ENCODE data around the gene SLC49A3. TPM values are rescaled to one million over a fixed set of nuclear protein-coding genes. Genes with fewer than 3 reads are reported as not detected.
"Not testable (repeated sequence)": the region's sequence is repeated elsewhere in the genome, so short reads cannot be mapped to it uniquely, and the experiment has no call there.

Gene SLC49A3
- total RNA-seq, 4 donors from 2014 or later, result 14.9 to 27.1 (median 18.3) TPM

DNA sequence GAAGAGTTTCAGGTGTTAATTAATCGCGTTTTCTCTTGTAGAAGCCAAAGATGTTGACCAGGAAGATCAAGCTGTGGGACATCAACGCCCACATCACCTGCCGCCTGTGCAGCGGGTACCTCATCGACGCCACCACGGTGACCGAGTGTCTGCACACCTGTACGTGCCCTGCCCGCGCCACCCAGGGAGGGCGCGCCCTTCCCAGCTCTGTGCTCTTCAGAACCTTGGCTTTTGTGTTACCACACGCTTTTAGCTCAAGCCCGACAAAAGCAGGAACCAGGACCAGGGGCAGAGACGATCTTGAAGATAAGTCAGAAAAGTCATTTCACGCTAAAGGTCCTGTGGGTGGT lies 44.7 kb upstream of the SLC49A3 start:
- intact Hi-C loops (cut with DNase I), result no loop called here
- Histone ChIP-seq H3K4me3 (replicated peaks in 1 of 3) (no peak overlapping the region), H3K4me1 (no peaks in the 10 kb centered on the region), H3K9me3 (no peaks in the 10 kb centered on the region), H3K36me3 (peaks cover 55 to 56% of the 10 kb centered on the region in 2 donors), H3K27ac (no peak overlapping the region), H3K27me3 (no peaks in the 10 kb centered on the region)
- WGBS, 2 donors, result 95 to 96% methylated on average over 18 of the region's 18 CpGs
- TF ChIP-seq CTCF (IDR thresholded peaks at IDR 0.05), result no peak
- TF ChIP-seq POLR2A (IDR thresholded peaks at IDR 0.05), result no peak
- DNase-seq, result no peak

GRCh38 chr4:732911-733630 lies 44.1 kb upstream of the SLC49A3 start:
- WGBS, 2 donors, result 93 to 95% methylated on average over 17 of the region's 32 CpGs
- intact Hi-C loops (cut with DNase I), result no loop called here
- H3K27ac ChIP-seq, result no peak overlapping the region
- peaks cover 53 to 55% of the 10 kb centered on the region in 2 donors for H3K36me3 ChIP-seq
- H3K4me1 ChIP-seq, result no peaks in the 10 kb centered on the region
- TF ChIP-seq POLR2A (IDR thresholded peaks at IDR 0.05) (no peak), CTCF (IDR thresholded peaks at IDR 0.05) (no peak)
- no peak overlapping the region for H3K4me3 ChIP-seq (replicated peaks in 1 of 3)
- H3K9me3 ChIP-seq, result no peaks in the 10 kb centered on the region
- no peak for DNase-seq
- no peaks in the 10 kb centered on the region for H3K27me3 ChIP-seq

GRCh38 chr4:732486-732885 lies 43.5 kb upstream of the SLC49A3 start:
- no peak for TF ChIP-seq CTCF (IDR thresholded peaks at IDR 0.05)
- no peak for TF ChIP-seq POLR2A (IDR thresholded peaks at IDR 0.05)
- Histone ChIP-seq H3K9me3 (no peaks in the 10 kb centered on the region), H3K27ac (no peak overlapping the region), H3K4me1 (no peaks in the 10 kb centered on the region), H3K36me3 (peaks cover 47 to 50% of the 10 kb centered on the region in 2 donors), H3K4me3 (replicated peaks in 1 of 3) (no peak overlapping the region), H3K27me3 (no peaks in the 10 kb centered on the region)
- intact Hi-C loops (cut with DNase I), result no loop called here
- no peak for DNase-seq
- WGBS, 2 donors, result 97 to 99% methylated on average over 15 to 16 of the region's 20 CpGs

DNA sequence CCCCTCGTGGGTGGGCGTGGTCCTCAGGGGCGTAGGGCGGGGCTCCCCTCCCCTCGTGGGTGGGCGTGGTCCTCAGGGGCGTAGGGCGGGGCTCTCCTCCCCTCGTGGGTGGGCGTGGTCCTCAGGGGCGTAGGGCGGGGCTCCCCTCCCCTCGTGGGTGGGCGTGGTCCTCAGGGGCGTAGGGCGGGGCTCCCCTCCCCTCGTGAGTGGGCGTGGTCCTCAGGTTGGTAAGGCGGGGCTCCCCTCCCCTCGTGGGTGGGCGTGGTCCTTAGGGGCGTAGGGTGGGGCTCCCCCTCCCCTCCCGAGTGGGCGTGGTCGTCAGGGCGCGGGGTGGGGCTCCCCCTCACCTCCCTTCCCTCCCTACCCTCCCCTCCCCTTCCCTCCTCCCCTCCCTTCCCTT lies 43.0 kb upstream of the SLC49A3 start:
- 71 to 80% methylated on average over 1 to 5 of the region's 27 CpGs for WGBS, 2 donors
- H3K4me1 ChIP-seq; H3K9me3 ChIP-seq; DNase-seq; H3K27me3 ChIP-seq; intact Hi-C loops (cut with DNase I); H3K4me3 ChIP-seq (replicated peaks in 1 of 3); H3K27ac ChIP-seq: not testable (repeated sequence)
- peaks cover 42 to 47% of the 10 kb centered on the region in 2 donors for H3K36me3 ChIP-seq

DNA sequence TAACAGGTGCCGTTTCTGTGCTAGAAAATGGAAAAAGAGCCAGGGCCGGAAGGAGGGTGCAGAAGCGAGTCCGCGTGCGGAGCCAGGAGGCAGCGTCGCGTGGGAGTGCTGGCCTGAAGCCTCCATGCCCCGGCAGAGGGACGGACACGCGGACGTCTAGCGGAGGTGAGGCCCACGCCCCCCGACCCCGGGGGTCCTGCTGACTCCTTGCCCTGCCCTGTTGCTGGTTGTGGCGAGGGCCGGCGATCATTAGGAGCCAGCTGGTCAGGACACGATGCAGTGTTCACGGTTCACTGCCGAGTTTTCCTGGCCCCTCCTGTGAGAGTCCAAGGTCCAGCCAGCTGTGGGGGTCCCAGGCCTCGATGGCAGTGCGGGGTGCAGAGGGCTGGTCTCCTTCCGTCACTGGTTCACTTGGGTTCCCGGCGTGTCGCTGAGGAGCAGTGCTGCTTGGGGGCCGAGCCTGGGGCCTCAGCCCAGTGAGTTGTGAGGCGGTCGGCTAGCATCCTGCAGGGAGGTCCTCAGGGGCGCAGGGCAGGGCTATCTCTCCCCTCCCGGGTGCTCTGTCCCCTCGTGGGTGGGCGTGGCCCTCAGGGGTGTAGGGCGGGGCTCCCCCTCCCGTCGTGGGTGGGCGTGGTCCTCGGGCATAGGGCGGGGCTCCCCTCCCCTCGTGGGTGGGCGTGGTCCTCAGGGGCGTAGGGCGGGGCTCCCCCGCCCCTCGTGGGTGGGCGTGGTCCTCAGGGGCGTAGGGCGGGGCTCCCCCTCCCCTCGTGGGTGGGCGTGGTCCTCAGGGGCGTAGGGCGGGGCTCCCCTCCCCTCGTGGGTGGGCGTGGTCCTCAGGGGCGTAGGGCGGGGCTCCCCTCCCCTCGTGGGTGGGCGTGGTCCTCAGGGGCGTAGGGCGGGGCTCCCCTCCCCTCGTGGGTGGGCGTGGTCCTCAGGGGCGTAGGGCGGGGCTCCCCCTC lies 42.3 kb upstream of the SLC49A3 start:
- H3K4me1 ChIP-seq; H3K9me3 ChIP-seq; H3K4me3 ChIP-seq (replicated peaks in 1 of 3); H3K27me3 ChIP-seq; H3K27ac ChIP-seq; intact Hi-C loops (cut with DNase I); DNase-seq: not testable (repeated sequence)
- WGBS, 2 donors, result 95 to 96% methylated on average over 22 to 33 of the region's 68 CpGs
- peaks cover 42 to 47% of the 10 kb centered on the region in 2 donors for H3K36me3 ChIP-seq

GRCh38 chr4:730511-730910 lies 41.6 kb upstream of the SLC49A3 start:
- DNase-seq, result no peak
- 96 to 98% methylated on average over 23 to 27 of the region's 27 CpGs for WGBS, 2 donors
- H3K36me3 ChIP-seq, result peaks cover 39 to 42% of the 10 kb centered on the region in 2 donors

More at GRCh38 chr4:730511-730910, 41.6 kb upstream of the SLC49A3 start:
- no peaks in the 10 kb centered on the region for H3K27me3 ChIP-seq
- no peaks in the 10 kb centered on the region for H3K4me1 ChIP-seq
- TF ChIP-seq CTCF (IDR thresholded peaks at IDR 0.05), result no peak
- no peak for TF ChIP-seq POLR2A (IDR thresholded peaks at IDR 0.05)
- H3K4me3 ChIP-seq (replicated peaks in 1 of 3), result no peak overlapping the region
- no peaks in the 10 kb centered on the region for H3K9me3 ChIP-seq
- H3K27ac ChIP-seq, result no peak overlapping the region
- intact Hi-C loops (cut with DNase I), result no loop called here
